Panc1 (cell line): ENCODE results near the gene SCFD1. TPM values are rescaled to one million over a fixed set of nuclear protein-coding genes. Genes with fewer than 3 reads are reported as not detected.

Experiments
- ATAC-seq: fragments of 200-7000 bp; cut with Tn5 transposase; 2 replicates; pipeline ENCODE4 v1.9.1; 2020; ENCODE audit warnings: mild to moderate bottlenecking, moderate library complexity
- BruUV-seq: library from RNA; stranded (reverse); fragments of 400-500 nt; replicated peaks from 2 replicates; lab custom pipeline; 2021; lab: Mats Ljungman, UMichigan
- CTCF ChIA-PET: fragments of 300-600 bp; sonication (Branson Sonifier 250); formaldehyde crosslinking; loops from one replicate; lab custom pipeline; 2022; ENCODE audit warnings: antibody characterized with exemption; lab: Charles Lee
- POLR2A ChIA-PET: fragments of 300-600 bp; sonication (Branson Sonifier 250); formaldehyde crosslinking; loops from one replicate; lab custom pipeline; 2022; ENCODE audit warnings: antibody characterized with exemption; lab: Charles Lee
- DNase-seq: peaks from one replicate; pipeline ENCODE4 v3.0.0-alpha.2; 2010; ENCODE audit warnings: low read depth, low spot score
- H3K27ac ChIP-seq: 2 replicates; pipeline ENCODE4 v1.5.1; 2011; ENCODE audit warnings: mild to moderate bottlenecking, low read length, inconsistent platforms
- H3K27me3 ChIP-seq: fragments of 200-500 bp; sonication (Bioruptor generic); 2 replicates; pipeline ENCODE4 v1.6.0; 2014; ENCODE audit warnings: low read length, inconsistent platforms; ENCODE audit not compliant: control insufficient read depth, insufficient read depth
- H3K36me3 ChIP-seq: fragments of 200-500 bp; sonication (Bioruptor generic); 2 replicates; pipeline ENCODE4 v1.5.1; 2014; ENCODE audit warnings: inconsistent platforms, mild to moderate bottlenecking, low read length, moderate library complexity; ENCODE audit not compliant: control insufficient read depth, insufficient read depth
- H3K4me1 ChIP-seq: 2 replicates; pipeline ENCODE4 v1.5.1; 2011; ENCODE audit warnings: inconsistent platforms, mild to moderate bottlenecking, low read length, moderate library complexity; ENCODE audit not compliant: control insufficient read depth, insufficient read depth
- H3K4me3 ChIP-seq, 2 experiments: 2 replicates each; pipeline ENCODE4 v1.5.1; 2011 to 2012; ENCODE audit warnings: low read depth in 2 of 2, low read length in 2 of 2, mild to moderate bottlenecking in 2 of 2, inconsistent platforms in 1 of 2, moderate library complexity in 1 of 2
- H3K9me3 ChIP-seq: fragments of 200-500 bp; sonication (Bioruptor generic); 2 replicates; pipeline ENCODE4 v1.5.1; 2014; ENCODE audit warnings: low read depth, mild to moderate bottlenecking, inconsistent platforms, low read length, moderate library complexity; ENCODE audit not compliant: control insufficient read depth, insufficient read depth
- CTCF ChIP-seq: fragments of 450-650 bp; IDR thresholded peaks from 2 replicates; pipeline ENCODE4 v1.5.1; 2017; ENCODE audit warnings: mild to moderate bottlenecking
- POLR2AphosphoS5 ChIP-seq: IDR thresholded peaks from 2 replicates; pipeline ENCODE4 v1.6.1; 2012; ENCODE audit warnings: mild to moderate bottlenecking, low read depth, low read length, moderate library complexity
- SIN3A ChIP-seq: IDR thresholded peaks from 2 replicates; pipeline ENCODE4 v1.6.1; 2012; ENCODE audit warnings: low read depth, mild to moderate bottlenecking, low read length, moderate library complexity, borderline replicate concordance; ENCODE audit not compliant: insufficient read depth
- TCF7L2 ChIP-seq: IDR thresholded peaks from 2 replicates; pipeline ENCODE4 v1.6.1; 2011; ENCODE audit warnings: mild to moderate bottlenecking, low read depth, low read length, inconsistent platforms
- in situ Hi-C: cut with HindIII; loops from 2 replicates; pipeline ENCODE4 v1.10.0; 2016; ENCODE audit warnings: low sequenced_read_pairs, low pct_unique_long_range_greater_than_20kb
- intact Hi-C: fragments of 100-400 bp; cut with micrococcal nuclease; formaldehyde crosslinking; loops from one replicate; pipeline ENCODE4 v1.10.0; 2022; ENCODE audit not compliant: unreplicated experiment
- total RNA-seq: library from RNA; stranded (reverse); gene quantifications from one replicate; pipeline ENCODE4 v1.2.1, GENCODE V29; 2021; ENCODE audit not compliant: unreplicated experiment
- TF ChIP-seq, protein P1 (sequence below), 2 experiments: IDR thresholded peaks; 2 replicates each; pipeline ENCODE4 v1.6.1; 2011 to 2012; ENCODE audit warnings: low read depth in 2 of 2, control low read depth in 1 of 2, low read length in 1 of 2, mild to moderate bottlenecking in 1 of 2, moderate library complexity in 1 of 2; ENCODE audit not compliant: insufficient read depth in 1 of 2

Gene SCFD1
- total RNA-seq, 1 experiment from 2014 or later: 43.8 TPM

- Histone ChIP-seq H3K36me3 (peaks cover 6% of the 10 kb centered on the region; the same call in 1 of the 2 replicates), H3K27ac (no peak overlapping the region), H3K9me3 (peaks cover 2% of the 10 kb centered on the region; the same call in 1 of the 2 replicates), H3K4me3 (no peak overlapping the region), H3K4me1 (peaks cover 3% of the 10 kb centered on the region; the same call in 1 of the 2 replicates), H3K27me3 (no peaks in the 10 kb centered on the region)
- in situ Hi-C loops: no loop called here
- no TSS peak for BruUV-seq
- TF ChIP-seq, protein P1, sequence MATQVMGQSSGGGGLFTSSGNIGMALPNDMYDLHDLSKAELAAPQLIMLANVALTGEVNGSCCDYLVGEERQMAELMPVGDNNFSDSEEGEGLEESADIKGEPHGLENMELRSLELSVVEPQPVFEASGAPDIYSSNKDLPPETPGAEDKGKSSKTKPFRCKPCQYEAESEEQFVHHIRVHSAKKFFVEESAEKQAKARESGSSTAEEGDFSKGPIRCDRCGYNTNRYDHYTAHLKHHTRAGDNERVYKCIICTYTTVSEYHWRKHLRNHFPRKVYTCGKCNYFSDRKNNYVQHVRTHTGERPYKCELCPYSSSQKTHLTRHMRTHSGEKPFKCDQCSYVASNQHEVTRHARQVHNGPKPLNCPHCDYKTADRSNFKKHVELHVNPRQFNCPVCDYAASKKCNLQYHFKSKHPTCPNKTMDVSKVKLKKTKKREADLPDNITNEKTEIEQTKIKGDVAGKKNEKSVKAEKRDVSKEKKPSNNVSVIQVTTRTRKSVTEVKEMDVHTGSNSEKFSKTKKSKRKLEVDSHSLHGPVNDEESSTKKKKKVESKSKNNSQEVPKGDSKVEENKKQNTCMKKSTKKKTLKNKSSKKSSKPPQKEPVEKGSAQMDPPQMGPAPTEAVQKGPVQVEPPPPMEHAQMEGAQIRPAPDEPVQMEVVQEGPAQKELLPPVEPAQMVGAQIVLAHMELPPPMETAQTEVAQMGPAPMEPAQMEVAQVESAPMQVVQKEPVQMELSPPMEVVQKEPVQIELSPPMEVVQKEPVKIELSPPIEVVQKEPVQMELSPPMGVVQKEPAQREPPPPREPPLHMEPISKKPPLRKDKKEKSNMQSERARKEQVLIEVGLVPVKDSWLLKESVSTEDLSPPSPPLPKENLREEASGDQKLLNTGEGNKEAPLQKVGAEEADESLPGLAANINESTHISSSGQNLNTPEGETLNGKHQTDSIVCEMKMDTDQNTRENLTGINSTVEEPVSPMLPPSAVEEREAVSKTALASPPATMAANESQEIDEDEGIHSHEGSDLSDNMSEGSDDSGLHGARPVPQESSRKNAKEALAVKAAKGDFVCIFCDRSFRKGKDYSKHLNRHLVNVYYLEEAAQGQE (IDR thresholded peaks at IDR 0.05; ENCODE audit: insufficient read depth in 1 of 2, low read depth in 2 of 2, low read length in 1 of 2): no peak
- no peak for TF ChIP-seq CTCF
- intact Hi-C loops: no loop called here
- ATAC-seq (no peak), DNase-seq (no peak)
- POLR2A ChIA-PET: no interaction called here
- CTCF ChIA-PET: no interaction called here
Measured at GRCh38 chr14:30582376-30582775, 39.7 kb upstream of the SCFD1 start.

GRCh38 chr14:30584058-30584630 is 38.0 kb upstream of the SCFD1 start:
- no TSS peak for BruUV-seq
- Histone ChIP-seq H3K36me3 (peaks cover 11% of the 10 kb centered on the region; the same call in 1 of the 2 replicates), H3K27me3 (no peaks in the 10 kb centered on the region), H3K4me1 (peaks cover 3% of the 10 kb centered on the region; the same call in 1 of the 2 replicates), H3K4me3 (no peak overlapping the region), H3K9me3 (peaks cover 2% of the 10 kb centered on the region; the same call in 1 of the 2 replicates), H3K27ac (no peak overlapping the region)
- intact Hi-C loops (no loop called here), in situ Hi-C loops (no loop called here)
- ATAC-seq (no peak), DNase-seq (no peak)
- CTCF ChIA-PET: no interaction called here
- TF ChIP-seq CTCF: no peak
- no peak for TF ChIP-seq TCF7L2
- no peak for TF ChIP-seq POLR2AphosphoS5
- TF ChIP-seq, protein P1 (IDR thresholded peaks at IDR 0.05; ENCODE audit: insufficient read depth in 1 of 2, low read depth in 2 of 2, low read length in 1 of 2): no peak
- no peak for TF ChIP-seq SIN3A
- POLR2A ChIA-PET: no interaction called here
